ENCODE data around the gene SOX1.

Gene SOX1

DNA sequence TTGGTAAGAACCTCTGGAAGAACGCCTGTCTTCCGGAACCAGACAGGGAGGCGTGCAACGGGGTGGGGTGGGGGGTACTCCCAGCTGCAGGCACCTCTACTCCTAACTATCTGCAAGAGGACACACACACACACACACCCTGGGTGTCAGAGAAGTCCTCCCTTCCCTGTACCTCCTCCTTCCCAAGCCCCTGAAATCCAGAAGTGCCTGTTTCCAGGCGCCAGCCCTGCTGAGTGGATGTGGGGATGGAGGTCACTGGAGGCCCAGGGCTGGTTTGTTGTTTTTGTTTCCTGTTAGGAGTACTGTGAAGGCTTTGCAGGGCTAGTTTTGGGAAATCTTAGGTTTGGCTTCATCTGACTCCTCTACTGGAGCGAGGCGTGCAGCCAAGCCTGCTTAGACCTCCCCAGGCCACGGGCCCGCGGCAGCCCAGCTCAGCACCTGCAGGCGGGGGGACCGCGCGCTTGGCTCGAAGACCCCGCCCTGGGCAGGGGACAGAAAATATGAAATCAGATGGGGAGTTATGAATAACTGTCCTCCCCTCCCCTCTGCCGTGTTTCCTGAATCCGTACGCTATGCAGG is 36.4 kb downstream of the SOX1 start:
- no peak for DNase-seq (ENCODE audit: low read depth)

DNA sequence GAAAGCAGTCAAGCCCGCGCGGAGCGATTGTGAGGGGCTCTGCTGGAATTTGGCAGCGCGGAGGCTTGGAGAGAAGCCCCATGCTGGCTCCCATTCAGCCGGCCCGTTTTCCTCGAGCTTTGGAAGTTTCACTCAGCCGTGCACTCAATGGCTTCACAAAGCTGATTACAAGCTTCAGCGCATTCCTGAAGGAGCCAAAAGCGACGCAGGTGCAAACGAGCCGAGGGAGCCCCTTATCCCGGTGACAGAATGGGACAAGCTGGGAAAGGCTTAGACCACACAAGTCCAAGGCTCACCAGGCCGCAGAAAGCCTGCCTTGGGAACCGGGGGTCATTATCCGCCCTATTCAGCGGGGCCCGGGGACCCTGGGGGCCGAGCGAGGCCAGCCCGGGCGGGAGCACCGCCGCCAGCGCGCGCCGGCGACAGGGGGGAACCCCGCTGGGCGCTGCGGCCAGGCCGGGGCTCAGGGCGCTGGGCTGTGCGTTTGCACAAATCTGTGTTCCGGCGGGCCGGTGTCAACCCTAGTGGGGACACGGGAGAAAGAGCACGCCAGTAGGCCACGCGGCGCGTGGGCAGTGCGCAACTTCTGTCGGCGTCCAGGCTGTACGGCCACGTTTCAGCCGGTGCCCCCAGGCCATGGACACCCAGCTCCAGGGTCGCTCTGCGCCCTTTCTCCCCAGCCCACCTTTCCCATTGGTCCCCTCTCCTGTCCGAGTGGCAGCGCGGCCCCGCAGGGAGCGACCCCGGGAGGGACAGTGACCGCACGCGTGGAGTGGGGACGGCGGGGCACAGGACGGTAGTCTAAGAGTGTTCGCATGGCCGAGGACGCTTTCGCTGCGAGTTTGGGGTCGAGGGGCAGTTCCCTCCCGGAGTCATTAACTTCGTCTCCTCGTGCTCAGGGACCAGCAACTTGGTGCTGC is 37.3 kb downstream of the SOX1 start:
- no peak for DNase-seq (ENCODE audit: low read depth)
- no peak overlapping the region for H3K4me3 ChIP-seq (ENCODE audit: low read depth, low read length)

More for the DNA sequence above, 36.4 kb downstream of the SOX1 start:
- H3K4me3 ChIP-seq (ENCODE audit: low read depth, low read length): no peak overlapping the region

GRCh38 chr13:112104881-112105234 is 37.9 kb downstream of the SOX1 start:
- no peak overlapping the region for H3K4me3 ChIP-seq (ENCODE audit: low read depth, low read length)
- DNase-seq (ENCODE audit: low read depth): no peak

GRCh38 chr13:112105244-112105681 is 38.3 kb downstream of the SOX1 start:
- H3K4me3 ChIP-seq (ENCODE audit: low read depth, low read length): no peak overlapping the region
- no peak for DNase-seq (ENCODE audit: low read depth)

- H3K4me3 ChIP-seq (ENCODE audit: low read depth, low read length): no peak overlapping the region
- no peak for DNase-seq (ENCODE audit: low read depth)
Measured at GRCh38 chr13:112105892-112106291, 38.9 kb downstream of the SOX1 start.

- H3K4me3 ChIP-seq (ENCODE audit: low read depth, low read length): no peak overlapping the region
- DNase-seq (ENCODE audit: low read depth): no peak
Measured at GRCh38 chr13:112106478-112107141, 39.7 kb downstream of the SOX1 start.

DNA sequence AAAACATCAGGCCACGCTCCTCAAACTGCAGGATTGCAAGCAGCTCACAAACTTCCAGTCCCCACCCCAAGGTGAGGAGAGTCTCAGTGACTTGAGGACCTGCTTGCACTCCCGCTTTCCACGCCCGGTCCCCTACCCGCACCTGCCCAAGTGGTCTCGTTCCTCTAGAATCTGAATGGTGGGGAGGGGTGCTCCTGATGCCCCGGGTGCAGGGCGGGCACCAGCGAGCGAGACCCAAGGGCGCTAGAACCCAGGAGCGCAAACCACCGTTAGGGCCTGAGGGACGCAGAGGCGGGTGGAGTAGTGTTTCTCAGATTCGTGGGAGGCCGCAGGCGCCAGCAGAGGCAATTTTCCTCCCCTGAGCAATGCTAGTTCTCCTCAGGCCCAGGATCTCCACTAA is 40.3 kb downstream of the SOX1 start:
- no peak for DNase-seq (ENCODE audit: low read depth)
- no peak overlapping the region for H3K4me3 ChIP-seq (ENCODE audit: low read depth, low read length)

DNA sequence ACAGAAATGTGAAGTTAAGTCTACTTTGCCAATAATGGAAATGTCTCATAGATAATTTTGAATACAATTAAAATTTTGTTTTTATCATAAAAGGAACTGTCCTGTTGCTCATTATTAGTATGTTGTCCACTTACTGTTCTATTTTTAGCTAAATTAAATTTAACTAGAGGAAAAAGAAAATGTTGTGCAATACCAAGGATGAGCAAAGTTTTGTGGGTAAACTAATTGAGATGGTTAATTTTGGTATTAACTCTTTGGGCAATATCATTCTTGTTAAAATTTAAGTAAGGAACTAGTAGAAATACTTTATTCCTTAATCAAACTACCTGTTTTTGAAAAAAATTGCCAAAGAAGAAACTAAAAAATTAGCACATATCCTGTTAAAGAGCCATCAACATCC is 43.5 kb downstream of the SOX1 start:
- DNase-seq (ENCODE audit: low read depth): no peak
- no peak overlapping the region for H3K4me3 ChIP-seq (ENCODE audit: low read depth, low read length)

DNA sequence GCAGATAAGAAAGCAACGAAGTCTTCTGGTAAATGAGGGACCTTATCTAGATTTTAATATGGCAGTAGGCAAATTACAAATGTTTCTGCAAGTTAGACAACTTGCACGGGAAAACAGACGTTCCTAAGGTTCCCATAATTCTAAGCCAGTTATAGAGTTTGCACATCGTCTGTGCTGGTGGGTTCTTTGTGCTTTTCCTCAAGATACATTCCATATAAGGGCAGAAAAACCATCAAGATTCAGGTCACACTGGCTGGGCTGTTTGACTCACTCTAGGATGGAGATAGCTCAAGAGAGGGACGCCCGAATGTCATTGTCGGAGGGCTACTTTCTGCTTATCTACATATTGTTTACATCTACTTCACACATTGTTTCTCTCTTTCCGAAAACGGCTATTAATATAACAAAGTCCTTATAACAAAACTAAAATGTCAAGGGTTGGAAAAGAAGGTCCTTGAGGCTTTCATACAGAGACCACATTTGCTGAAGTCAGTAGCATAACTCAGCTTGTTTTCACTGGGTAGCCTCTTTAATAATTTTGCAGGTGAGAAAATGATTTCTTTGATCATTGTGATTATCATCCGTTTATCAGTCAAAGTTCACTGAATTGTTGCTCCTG is 44.4 kb downstream of the SOX1 start:
- DNase-seq (ENCODE audit: low read depth): no peak
- H3K4me3 ChIP-seq (ENCODE audit: low read depth, low read length): no peak overlapping the region

DNA sequence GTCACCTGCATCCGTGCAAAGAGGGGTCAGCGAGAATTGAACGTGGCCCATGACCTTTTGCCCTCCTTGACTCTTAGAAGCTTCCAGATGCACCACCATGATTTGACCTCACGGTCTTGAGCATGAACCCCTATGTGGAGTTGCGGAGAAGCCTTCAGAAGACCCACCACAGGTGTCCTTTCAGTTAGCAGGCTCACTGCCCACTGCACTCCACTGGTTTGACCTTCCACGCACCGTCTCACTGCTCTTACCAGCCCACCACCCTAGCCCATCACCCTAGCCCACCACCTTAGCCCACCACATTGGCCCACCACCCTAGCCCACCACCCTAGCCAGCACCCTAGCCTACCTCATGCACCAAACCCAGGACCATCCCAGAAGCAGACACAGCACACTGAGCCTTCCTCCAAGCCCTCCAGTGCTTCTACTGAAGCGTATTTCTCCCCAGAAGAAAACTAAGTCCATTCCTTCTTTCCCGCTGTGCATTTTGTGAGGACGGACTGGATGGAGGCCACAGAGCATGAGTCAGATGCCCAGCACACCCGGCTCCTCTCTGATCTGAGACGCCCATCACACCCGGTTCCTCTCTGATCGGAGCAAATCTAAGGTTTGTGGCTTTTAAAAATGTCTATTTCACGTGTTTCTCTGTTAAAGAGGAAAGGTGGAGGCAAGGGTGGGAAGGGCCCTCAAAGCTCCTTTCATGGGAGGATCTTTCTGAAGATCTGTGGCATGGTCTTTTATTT is 45.8 kb downstream of the SOX1 start:
- DNase-seq (ENCODE audit: low read depth): no peak
- H3K4me3 ChIP-seq (ENCODE audit: low read depth, low read length): no peak overlapping the region

DNA sequence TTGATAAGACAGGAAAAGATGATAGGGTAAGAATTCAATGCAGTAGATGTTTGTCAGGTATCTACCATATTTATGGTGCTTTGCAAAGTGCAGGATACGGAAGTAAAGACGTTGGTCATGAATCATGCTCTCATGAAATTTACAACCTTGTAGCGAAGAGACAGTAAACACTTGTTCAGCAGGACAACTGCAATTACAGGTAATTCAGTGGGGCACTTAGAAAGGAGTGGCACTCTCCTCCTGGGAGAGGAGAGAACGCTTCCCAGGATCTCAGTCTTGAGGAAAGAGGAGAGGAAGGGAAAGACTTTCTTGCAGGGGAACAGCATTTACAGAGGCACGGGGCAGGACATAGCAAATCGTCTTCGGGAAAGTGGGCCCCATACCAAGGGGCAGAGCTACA is 46.4 kb downstream of the SOX1 start:
- DNase-seq (ENCODE audit: low read depth): no peak
- H3K4me3 ChIP-seq (ENCODE audit: low read depth, low read length): no peak overlapping the region

- no peak for DNase-seq (ENCODE audit: low read depth)
Measured at GRCh38 chr13:112113851-112114250, 46.9 kb downstream of the SOX1 start.

DNA sequence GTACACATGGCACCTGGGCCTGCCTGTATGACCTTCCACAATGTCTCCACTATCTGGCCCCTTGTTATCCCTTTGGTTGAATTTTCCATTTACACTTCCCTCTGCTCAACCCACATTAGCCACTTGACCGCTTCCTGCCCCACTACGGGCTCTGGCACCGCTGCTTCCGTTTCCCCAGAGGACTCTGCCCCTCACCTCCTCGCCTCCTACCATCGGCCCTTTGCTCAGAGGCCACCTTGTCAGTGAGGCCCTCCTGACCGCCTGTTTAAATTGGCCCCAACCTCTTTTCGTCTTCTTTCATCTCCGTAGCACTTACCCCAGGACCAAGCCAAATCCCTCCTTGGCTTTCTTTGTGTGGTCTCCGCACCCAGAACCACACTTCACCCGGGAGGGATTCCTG is 47.4 kb downstream of the SOX1 start:
- no peak overlapping the region for H3K4me3 ChIP-seq (ENCODE audit: low read depth, low read length)
- no peak for DNase-seq (ENCODE audit: low read depth)

More at GRCh38 chr13:112113851-112114250, 46.9 kb downstream of the SOX1 start:
- no peak overlapping the region for H3K4me3 ChIP-seq (ENCODE audit: low read depth, low read length)

GRCh38 chr13:112115403-112116091 is 48.6 kb downstream of the SOX1 start:
- H3K4me3 ChIP-seq (ENCODE audit: low read depth, low read length): no peak overlapping the region
- DNase-seq (ENCODE audit: low read depth): no peak

DNA sequence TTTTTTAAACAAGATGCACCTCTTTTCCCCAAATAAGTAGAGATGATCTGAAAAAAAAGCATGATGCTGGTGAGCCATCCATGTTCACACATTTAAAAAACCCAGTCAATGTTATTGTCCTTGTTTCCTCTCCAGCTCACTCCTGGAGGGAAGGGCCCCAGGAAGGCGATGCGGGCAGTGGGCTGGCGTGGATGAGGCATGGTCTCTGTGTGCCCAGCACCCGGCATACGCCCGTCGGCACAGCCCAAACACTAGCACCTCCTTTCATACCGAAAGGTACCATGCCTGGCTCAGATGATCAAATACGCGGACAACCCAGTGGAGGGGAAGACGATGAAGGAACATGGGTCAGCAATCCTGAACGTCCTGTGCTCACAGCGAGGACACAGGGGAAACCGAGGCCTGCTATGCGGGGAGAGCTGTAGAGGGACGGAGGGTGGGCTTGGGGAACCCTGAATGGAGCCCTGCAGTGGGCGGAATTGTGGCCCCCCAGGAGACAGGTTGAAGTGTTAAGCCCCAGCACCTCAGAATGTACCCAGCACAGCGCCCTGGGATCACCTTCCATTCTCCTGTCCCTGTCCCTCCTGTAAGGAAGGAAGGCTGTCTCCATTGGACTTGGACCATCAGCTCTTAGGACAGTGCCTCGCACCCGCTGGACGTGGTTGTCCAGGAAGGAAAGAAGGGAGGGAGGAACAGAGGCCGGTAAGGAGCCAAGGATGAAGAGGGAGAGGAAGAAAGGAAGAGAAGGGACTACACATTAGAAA is 49.4 kb downstream of the SOX1 start:
- no peak overlapping the region for H3K4me3 ChIP-seq (ENCODE audit: low read depth, low read length)

GRCh38 chr13:112117258-112117954 is 50.5 kb downstream of the SOX1 start:
- no peak overlapping the region for H3K4me3 ChIP-seq (ENCODE audit: low read depth, low read length)
- DNase-seq (ENCODE audit: low read depth): no peak

More for the DNA sequence above, 49.4 kb downstream of the SOX1 start:
- no peak for DNase-seq (ENCODE audit: low read depth)

- DNase-seq (ENCODE audit: low read depth): no peak
- no peak overlapping the region for H3K4me3 ChIP-seq (ENCODE audit: low read depth, low read length)
Measured at GRCh38 chr13:112117955-112118302, 51.0 kb downstream of the SOX1 start.

Data from skeletal muscle cell (primary cell).